GM21381 (cell line): Measurements from ENCODE around the gene ALKBH5.

Experiments
- ATAC-seq: cut with Tn5 transposase; IDR thresholded peaks from one replicate; pipeline ENCODE4 v1.9.1; 2021; ENCODE audit warnings: mild to moderate bottlenecking, moderate library complexity; ENCODE audit not compliant: unreplicated experiment

The ALKBH5 gene

DNA sequence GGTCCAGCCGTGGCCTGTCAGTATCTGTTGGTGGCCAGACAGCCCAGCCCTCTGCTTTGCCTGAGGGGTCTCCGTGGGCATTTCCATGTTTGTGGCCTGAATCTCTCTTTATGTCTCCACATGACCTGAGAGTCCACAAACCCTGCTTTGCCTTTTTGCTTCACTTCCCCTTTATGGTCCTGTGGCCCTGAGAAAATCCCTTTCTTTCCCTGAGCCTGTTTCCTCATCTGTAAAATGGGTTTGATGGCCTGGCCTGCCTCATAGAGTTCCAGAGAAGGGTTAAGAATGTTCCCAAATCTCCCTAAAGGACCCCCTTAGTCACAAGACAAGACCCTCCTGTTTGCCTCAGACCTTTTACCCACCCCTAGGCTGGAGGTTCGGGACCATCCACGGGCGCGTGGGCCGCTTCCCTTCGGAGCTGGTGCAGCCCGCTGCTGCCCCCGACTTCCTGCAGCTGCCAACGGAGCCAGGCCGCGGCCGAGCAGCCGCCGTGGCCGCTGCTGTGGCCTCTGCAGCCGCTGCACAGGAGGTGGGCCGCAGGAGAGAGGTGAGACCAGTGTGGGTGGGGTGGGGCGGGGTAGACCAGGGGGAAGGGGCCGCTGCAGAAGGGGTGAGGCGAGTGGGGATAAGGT is 26.2 kb upstream of the ALKBH5 start:
- ATAC-seq: no peak

- ATAC-seq: peak; percentile 42
Observed at GRCh38 chr17:18158022-18158600, 25.5 kb upstream of the ALKBH5 start.

DNA sequence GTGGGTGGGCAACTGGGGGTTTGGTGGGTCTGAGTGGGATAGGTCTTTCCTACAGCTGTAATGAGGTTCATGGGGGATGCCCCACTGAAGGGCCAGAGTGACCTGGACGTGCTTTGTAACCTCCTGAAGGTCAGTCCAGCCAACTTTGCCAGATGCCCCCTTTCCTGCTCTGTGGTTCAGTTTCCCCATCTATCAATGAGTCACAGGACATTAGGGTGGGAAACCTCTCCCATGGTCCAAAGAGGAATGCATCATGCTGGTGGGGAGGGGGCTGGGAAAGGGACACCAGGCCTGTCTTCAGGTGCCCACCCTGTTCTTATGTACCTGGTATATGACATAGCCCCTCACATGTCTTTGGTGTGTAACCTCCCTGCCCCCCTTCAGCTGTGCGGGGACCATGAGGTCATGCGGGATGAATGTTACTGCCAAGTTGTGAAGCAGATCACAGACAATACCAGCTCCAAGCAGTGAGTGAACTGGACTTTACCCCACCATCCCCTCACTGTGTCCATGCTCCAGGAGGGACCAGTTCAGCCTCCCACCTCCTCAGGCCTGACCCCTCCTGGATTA is 24.0 kb upstream of the ALKBH5 start:
- no peak for ATAC-seq

- ATAC-seq: no peak
Observed at GRCh38 chr17:18160128-18160856, 23.3 kb upstream of the ALKBH5 start.

GRCh38 chr17:18161207-18162145 is 22.2 kb upstream of the ALKBH5 start:
- no peak for ATAC-seq

GRCh38 chr17:18163547-18163946 is 20.1 kb upstream of the ALKBH5 start:
- no peak for ATAC-seq

DNA sequence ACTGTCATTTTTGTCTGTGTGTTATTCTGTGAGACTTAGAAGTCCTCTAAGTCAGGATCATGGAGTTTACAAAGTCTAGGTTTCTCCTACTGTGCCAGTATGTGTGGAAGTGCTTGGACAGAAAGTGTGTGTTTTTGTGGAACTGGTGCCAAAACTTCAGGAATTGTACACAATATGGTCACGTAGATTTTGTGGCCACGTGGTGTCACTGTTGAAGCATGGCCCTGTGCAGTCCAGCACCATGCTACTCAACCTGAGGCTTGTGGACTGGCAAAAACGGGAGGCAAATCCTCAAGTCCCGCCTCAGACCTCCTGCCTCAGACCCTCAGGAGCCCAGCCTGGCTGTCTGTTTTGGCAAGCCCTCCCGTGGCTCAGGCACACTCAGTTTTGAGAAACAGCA is 16.7 kb upstream of the ALKBH5 start:
- no peak for ATAC-seq

DNA sequence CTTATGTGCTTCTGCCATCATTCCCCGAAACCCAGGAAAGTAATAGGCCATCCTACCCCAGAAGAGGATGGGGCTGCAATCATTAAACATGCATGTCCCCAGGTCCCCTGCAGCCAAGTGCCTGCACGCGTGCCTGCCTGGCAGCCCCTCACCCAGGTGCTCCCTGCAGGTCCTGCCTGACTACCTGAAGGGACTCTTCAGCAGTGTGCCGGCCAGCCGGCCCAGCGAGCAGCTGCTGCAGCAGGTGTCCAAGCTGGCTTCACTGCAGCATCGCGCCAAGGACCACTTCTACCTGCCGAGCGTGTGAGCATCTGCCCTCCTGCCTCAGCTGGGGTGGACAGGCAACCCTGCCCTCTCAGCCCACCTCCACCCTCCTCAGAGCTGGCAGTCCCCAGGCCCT is 16.2 kb upstream of the ALKBH5 start:
- ATAC-seq: no peak

DNA sequence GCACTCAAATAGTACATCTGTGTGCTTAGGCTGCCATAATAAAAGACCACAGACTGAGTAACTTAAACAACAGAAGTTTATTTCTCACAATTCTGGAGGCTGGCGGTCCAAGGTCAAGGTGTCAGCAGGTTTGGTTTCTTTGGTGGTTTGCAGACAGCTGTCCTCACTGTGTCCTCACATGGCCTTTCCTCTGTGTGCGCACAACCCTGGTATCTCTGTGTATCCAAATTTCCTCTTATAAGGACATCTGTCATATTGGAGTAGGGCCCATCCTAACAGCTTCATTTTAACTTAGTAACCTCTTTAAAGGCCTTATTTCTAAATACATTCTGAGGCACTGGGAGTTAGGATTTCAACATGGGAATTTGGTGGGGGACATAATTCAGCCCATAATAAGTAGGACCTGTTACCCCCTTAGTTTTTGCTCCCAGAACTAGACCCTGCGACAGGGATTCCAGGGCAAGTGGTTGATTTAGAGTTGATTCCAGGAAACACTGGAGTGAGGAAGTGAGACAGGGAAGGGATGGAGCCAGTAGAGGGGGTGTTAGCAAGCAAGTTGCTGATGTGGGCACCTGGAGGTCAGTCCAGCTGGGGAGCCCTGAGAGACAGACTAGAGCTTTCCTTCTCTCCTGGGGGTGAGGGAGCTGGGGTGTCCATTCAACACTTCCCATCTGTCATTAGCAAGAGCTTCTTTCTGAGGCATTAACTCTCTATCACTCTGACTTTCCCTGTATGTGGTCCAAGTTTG is 10.9 kb upstream of the ALKBH5 start:
- no peak for ATAC-seq

- ATAC-seq: no peak
Observed at GRCh38 chr17:18173740-18174139, 9.9 kb upstream of the ALKBH5 start.

DNA sequence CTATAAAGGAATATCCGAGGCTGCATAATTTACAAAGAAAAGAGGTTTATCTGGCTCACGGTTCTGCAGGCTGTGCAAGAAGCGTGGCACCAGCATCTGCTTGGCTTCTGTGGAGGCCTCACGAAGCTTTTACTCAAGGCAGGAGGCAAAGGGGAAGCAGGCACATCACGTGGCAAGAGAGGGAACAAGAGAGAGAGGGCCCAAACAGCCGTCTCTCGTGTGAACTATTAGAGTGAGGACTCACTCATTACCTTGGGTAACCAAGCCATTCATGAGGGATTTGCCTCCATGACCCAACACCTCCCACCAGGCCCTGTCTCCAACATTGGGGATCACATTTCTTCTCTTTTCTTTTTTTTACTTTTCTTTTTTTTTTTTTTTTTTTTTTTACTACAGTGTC is 7.5 kb upstream of the ALKBH5 start:
- ATAC-seq: no peak

- ATAC-seq: no peak
Observed at GRCh38 chr17:18177133-18177532, 6.5 kb upstream of the ALKBH5 start.

DNA sequence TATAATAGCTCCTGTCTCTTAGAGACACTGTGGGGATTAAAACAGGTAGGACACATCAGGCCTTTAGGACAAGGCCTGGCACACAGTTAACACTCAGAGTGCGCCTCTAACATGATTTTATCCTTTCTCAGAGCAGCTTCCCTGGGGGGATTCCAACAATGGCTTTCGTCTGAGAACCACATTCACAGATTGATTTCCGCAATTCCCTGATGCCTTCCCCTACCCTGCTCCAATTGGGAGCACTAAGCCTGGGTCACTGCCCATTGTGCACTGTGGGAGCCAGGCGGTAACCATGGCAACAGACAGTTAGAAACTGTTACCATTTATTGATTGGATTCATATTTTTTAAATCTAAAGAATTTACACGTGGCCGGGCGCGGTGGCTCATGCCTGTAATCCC is 5.9 kb upstream of the ALKBH5 start:
- ATAC-seq: no peak

DNA sequence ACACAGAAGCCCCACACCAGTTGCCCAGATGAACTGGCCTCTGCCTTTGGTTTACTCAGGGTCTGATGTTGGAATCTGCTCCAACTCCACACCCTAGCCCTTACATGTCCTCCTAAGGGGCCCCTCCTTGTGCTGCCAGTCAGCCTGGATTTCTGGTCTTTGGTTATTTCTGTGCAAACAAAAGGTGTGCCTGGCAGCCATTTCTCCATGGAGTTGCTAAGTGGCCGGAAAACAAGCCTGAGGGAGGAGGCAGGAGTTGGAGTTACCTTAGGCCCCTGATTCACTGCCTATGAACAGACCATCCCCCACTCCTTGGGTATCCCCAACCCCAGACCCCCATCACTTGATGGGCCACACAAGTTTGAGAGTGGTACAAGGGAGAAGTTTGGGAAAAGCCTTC is 4.4 kb upstream of the ALKBH5 start:
- no peak for ATAC-seq

DNA sequence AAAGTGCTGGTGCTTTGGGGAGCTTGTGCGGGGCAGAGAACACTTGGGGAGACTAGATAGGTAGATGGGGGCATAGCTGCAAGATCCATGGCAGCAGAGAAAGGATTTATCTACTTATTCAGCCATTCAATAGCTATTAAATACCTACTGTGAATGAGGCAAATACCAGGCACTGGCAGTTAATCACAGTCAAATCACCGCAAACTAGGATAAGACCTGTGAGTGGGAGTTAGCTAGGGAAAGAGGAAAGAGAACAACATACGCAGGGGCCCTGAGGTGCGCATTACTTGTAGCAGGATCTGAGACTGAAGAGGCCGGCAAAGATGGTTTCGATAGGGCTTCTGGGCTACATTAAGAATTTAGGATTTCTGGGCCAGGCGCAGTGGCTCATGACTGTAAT is 3.8 kb upstream of the ALKBH5 start:
- ATAC-seq: no peak

- no peak for ATAC-seq
Observed at GRCh38 chr17:18181358-18181757, 2.3 kb upstream of the ALKBH5 start.

DNA sequence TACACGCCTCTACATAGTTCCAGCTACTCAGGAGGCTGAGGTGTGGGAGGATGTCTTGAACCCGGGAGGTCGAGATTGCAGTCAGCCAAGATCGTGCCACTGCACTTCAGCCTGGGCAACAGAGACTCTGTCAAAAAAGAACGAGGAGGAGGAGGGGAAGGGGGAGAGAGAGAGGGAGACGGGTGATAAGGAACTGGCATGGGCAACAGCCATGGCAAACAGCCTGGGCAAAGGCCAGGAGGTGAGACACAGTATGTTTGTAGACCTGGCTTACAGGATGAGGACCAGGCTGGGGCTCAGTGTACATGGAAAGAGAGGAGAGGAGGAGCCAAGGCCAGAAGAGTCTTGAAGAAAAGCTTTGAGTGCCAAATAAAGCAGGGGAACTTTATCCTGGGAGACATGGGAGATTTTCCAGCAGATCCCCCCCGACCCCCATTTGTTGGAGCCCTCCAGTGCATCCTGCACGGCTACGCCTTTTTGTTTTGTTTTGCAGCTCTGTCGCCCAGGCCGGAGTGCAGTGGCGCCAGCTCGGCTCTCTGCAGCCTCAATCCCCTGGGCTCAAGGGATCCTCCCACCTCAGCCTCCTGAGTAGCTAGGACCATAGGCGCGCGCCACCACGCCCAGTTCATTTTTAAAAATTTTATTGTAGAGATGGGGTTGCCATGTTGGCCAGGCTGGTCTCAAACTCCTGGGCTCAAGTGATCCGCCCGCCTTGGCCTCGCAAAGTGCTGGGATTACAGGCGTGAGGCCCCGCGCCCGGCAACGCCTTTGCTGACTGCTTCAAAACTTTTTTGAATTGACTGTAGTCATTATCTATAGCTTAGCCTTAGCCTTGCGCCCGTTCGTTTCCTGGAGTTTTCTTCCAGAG is 1.3 kb upstream of the ALKBH5 start:
- no peak for ATAC-seq

DNA sequence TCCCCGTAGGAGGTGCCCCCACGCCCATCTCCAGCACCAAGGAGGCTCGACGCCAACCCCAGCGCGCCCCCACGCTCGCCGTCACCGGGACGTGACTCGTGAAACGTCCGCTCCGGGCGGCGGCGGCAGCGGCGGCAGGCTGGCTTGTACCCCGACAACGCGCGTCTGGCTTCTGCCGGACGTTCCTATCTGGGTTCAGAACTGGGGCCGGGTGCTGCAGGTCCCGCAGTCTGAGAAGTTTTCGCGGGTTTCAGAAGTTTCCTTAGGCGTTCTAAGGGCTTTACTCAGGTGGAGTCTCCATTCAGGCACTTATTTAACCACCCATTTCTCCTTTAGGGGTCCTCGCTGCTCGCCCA is 672 bp upstream of the ALKBH5 start:
- ATAC-seq: peak; percentile 40
